Cerebellar cortex (tissue), 1 donor: ENCODE results near the gene ICAM4.
"Not testable (repeated sequence)": the region's sequence is repeated elsewhere in the genome, so short reads cannot be mapped to it uniquely, and the experiment has no call there.

Experiments used
- DNase-seq: peaks from one replicate; pipeline ENCODE4 v3.0.0-alpha.2; 2015; ENCODE audit warnings: low spot score

ICAM4 gene, protein sequence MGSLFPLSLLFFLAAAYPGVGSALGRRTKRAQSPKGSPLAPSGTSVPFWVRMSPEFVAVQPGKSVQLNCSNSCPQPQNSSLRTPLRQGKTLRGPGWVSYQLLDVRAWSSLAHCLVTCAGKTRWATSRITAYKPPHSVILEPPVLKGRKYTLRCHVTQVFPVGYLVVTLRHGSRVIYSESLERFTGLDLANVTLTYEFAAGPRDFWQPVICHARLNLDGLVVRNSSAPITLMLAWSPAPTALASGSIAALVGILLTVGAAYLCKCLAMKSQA

DNA sequence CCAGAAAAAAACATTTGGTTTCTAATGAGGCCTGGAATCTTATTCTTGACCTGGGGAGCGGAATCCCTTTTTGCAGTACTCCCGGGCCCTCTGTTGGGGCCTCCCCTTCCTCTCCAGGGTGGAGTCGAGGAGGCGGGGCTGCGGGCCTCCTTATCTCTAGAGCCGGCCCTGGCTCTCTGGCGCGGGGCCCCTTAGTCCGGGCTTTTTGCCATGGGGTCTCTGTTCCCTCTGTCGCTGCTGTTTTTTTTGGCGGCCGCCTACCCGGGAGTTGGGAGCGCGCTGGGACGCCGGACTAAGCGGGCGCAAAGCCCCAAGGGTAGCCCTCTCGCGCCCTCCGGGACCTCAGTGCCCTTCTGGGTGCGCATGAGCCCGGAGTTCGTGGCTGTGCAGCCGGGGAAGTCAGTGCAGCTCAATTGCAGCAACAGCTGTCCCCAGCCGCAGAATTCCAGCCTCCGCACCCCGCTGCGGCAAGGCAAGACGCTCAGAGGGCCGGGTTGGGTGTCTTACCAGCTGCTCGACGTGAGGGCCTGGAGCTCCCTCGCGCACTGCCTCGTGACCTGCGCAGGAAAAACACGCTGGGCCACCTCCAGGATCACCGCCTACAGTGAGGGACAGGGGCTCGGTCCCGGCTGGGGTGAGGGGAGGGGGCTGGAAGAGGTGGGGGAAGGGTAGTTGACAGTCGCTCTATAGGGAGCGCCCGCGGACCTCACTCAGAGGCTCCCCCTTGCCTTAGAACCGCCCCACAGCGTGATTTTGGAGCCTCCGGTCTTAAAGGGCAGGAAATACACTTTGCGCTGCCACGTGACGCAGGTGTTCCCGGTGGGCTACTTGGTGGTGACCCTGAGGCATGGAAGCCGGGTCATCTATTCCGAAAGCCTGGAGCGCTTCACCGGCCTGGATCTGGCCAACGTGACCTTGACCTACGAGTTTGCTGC is at the start of gene ICAM4:
TSS of gene ICAM4 (plus strand) at position 153 of the 935 bp plus-strand sequence. CDS start at position 211, 58 bp downstream.
- no peak for DNase-seq

GRCh38 chr19:10237702-10238101 is 49.1 kb upstream of the ICAM4 start:
- no peak for DNase-seq

GRCh38 chr19:10238172-10238783 is 48.5 kb upstream of the ICAM4 start:
- DNase-seq = no peak

GRCh38 chr19:10241826-10242449 is 44.8 kb upstream of the ICAM4 start:
- not testable (repeated sequence) for DNase-seq

DNA sequence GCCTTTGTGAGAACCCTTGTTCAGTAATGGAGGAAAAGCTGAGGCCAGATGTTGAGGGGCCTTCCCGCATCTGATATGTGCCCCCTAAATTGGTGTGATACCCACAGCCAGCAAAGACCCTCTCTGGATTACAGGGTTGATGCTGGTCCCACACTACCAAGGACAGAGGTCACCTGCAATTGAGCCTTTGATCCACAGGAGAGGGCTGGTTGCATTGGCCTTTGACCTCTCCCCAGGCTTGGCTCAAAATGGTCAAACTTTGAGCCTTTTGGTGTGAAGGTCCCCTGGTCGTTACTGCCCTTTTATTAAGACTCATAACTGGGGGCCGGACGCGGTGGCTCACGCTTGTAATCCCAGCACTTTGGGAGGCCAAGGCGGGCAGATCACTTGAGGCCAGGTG is 43.1 kb upstream of the ICAM4 start:
- no peak for DNase-seq

GRCh38 chr19:10245189-10245939 is 41.4 kb upstream of the ICAM4 start:
- DNase-seq = no peak

DNA sequence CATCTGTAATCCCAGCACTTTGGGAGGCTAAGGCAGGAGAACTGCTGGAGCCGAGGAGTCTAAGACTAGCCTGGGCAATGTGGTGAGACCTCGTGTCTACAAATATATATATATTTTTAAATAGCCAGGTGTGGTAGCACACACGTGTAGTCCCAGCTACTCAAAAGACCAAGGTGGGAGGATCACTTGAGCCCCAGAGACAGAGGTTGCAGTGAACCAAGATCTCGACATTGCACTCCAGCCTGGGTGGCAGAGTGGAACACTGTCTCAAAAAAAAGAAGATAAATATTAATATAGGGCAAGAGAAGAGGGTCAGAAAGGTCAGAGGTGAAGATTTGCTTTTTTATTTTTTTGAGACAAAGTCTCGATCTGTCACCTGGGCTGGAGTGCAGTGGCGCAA is 40.2 kb upstream of the ICAM4 start:
- no peak for DNase-seq

- peak; percentile 100 for DNase-seq
Measured at GRCh38 chr19:10251792-10252694, 34.7 kb upstream of the ICAM4 start, which contains the start of gene MRPL4. MRPL4 (plus strand) TSS chr19:10252214; CDS start chr19:10252254, 40 bp downstream.

- no peak for DNase-seq
Measured at GRCh38 chr19:10252707-10253106, 34.0 kb upstream of the ICAM4 start.

DNA sequence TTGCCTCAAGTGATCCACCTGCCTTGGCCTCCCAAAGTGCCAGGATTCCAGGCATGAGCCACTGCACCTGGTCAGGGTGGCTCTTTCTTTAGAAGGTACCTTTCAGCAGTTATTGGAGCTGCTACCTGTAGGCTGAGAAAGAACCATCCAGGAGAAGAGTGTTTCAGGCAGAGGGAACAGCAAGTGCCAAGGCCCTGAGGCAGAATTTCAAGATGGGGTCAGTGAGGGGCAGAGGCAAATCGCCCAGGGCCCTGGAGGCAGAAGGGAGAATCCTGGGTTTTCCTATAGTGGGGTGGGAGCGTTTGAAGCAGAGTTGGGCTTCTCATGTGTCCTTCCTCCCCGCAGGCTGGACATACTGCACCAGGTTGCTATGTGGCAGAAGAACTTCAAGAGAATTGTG is 32.5 kb upstream of the ICAM4 start:
- DNase-seq = no peak

GRCh38 chr19:10255358-10255757 is 31.4 kb upstream of the ICAM4 start:
- no peak for DNase-seq

- no peak for DNase-seq
Measured at GRCh38 chr19:10256551-10256950, 30.2 kb upstream of the ICAM4 start.

GRCh38 chr19:10256970-10257615 is 29.7 kb upstream of the ICAM4 start:
- no peak for DNase-seq

DNA sequence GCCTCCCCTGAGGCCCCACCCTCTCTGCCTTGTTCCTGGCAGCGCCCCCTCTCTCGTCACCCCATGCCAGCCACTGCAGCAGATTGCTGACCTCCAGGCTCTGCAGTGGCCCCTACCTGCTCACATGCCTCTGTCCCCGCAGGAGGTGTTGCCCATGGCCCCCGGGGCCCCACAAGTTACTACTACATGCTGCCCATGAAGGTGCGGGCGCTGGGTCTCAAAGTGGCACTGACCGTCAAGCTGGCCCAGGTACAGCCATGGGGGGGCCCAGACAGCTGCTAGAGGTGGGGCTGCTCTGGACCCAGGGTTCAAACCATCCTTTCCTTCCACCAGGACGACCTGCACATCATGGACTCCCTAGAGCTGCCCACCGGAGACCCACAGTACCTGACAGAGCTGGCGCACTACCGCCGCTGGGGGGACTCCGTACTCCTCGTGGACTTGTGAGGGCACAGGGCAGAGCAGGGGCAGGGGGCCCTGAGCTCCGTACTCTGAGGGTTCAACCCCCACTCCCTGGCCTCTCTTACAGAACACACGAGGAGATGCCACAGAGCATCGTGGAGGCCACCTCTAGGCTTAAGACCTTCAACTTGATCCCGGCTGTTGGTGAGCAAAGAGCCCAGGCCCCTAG is 28.6 kb upstream of the ICAM4 start:
- no peak for DNase-seq

- DNase-seq = peak; percentile 83
Measured at GRCh38 chr19:10259162-10259905, 27.4 kb upstream of the ICAM4 start.

GRCh38 chr19:10260141-10260584 is 26.6 kb upstream of the ICAM4 start:
- DNase-seq = no peak

GRCh38 chr19:10262771-10263170 is 24.0 kb upstream of the ICAM4 start:
- DNase-seq = no peak

DNA sequence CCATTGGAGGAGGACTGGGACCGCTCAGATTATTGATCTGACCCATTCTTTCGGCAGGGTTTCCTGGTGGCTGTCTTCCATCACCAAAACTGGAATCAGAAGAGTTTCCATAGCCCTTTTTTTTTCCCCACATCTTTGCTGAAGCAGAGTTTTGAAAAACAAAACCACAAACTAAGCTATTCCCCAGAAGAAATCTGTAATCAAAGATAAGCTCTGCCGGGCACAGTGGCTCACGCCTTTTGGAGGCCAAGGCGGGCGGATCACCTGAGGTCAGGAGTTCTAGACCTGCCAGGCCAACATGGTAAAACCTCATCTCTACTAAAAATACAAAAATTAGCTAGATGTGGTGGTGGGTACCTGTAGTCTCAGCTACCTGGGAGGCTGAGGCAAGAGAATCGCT is 20.0 kb upstream of the ICAM4 start:
- DNase-seq = no peak

DNA sequence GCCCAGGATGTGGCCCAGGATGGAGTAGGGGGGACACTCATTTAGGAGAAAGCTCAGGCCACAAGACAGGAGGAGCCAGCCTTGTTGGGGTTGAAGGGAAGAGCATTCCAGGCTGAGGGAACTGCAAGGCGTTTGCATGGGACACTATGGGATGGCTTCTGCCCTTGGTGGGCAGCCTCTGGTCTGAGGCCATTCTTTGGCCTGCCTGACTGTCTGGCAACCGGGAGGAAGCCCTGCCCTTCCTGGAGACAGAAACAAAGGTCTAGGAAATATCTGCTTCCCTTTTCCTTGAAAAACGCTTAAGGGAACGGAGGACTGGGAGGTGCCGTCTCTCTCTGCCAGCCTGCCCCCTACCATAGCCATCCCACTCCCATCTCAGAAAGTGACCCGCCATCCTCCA is 18.7 kb upstream of the ICAM4 start:
- DNase-seq = no peak
